Neural cell (in vitro differentiated cells): Measurements from ENCODE around the gene ARRB1. TPM values are rescaled to one million over a fixed set of nuclear protein-coding genes. Genes with fewer than 3 reads are reported as not detected.
"Not testable (repeated sequence)": the region's sequence is repeated elsewhere in the genome, so short reads cannot be mapped to it uniquely, and the experiment has no call there.

ENCODE experiments used
- H2AFZ ChIP-seq: fragments of 200-600, 300-800 bp; sonication (generic), shearing (Covaris generic); 2 replicates; pipeline ENCODE4 v1.6.0; 2014; ENCODE audit warnings: low read depth, mild to moderate bottlenecking, antibody characterized with exemption, low read length, moderate library complexity
- H3F3A ChIP-seq: fragments of 200-600 bp; shearing (Covaris generic); 2 replicates; pipeline ENCODE4 v1.6.1; 2016; ENCODE audit warnings: mild to moderate bottlenecking, moderate library complexity, mixed read lengths, antibody characterized with exemption, low read length; ENCODE audit not compliant: insufficient read depth, poor library complexity, severe bottlenecking
- H3K27ac ChIP-seq: fragments of 200-600, 300-800 bp; sonication (generic), shearing (Covaris generic); 2 replicates; pipeline ENCODE4 v1.5.1; 2014; ENCODE audit warnings: mild to moderate bottlenecking, low read length, moderate library complexity
- H3K27me3 ChIP-seq: fragments of 300-800, 200-600 bp; sonication (generic), shearing (Covaris generic); 2 replicates; pipeline ENCODE4 v1.6.0; 2014; ENCODE audit warnings: mild to moderate bottlenecking, low read depth, low read length, moderate library complexity; ENCODE audit not compliant: insufficient read depth
- H3K36me3 ChIP-seq: fragments of 300-800, 200-600 bp; sonication (generic), shearing (Covaris generic); 2 replicates; pipeline ENCODE4 v1.5.1; 2014; ENCODE audit warnings: mild to moderate bottlenecking, antibody characterized with exemption, low read length, moderate library complexity; ENCODE audit not compliant: insufficient read depth
- H3K4me2 ChIP-seq: fragments of 300-800, 200-600 bp; sonication (generic), shearing (Covaris generic); 2 replicates; pipeline ENCODE4 v1.6.0; 2014; ENCODE audit warnings: mild to moderate bottlenecking, low read length
- H3K4me3 ChIP-seq: fragments of 300-800, 200-600 bp; sonication (generic), shearing (Covaris generic); 2 replicates; pipeline ENCODE4 v1.5.1; 2014; ENCODE audit warnings: mild to moderate bottlenecking, low read length, moderate library complexity
- H3K79me2 ChIP-seq: fragments of 200-600 bp; shearing (Covaris generic); replicated peaks from 2 replicates; pipeline ENCODE4 v1.6.0; 2014; ENCODE audit warnings: mild to moderate bottlenecking, low read length, moderate library complexity; ENCODE audit not compliant: insufficient read depth
- H3K9ac ChIP-seq: fragments of 300-800, 200-600 bp; sonication (generic), shearing (Covaris generic); 2 replicates; pipeline ENCODE4 v1.6.1; 2016; ENCODE audit warnings: mild to moderate bottlenecking, low read length, mixed read lengths
- H3K9me2 ChIP-seq: fragments of 200-600 bp; shearing (Covaris generic); 2 replicates; pipeline ENCODE4 v1.6.1; 2016; ENCODE audit warnings: mild to moderate bottlenecking, low read length, mixed read lengths; ENCODE audit not compliant: insufficient read depth
- H3K9me3 ChIP-seq: fragments of 200-600, 300-800 bp; sonication (generic), shearing (Covaris generic); 2 replicates; pipeline ENCODE4 v1.6.1; 2016; ENCODE audit warnings: mild to moderate bottlenecking, mixed run types, low read length, moderate library complexity, mixed read lengths
- H4K20me1 ChIP-seq: fragments of 200-600 bp; shearing (Covaris generic); 2 replicates; pipeline ENCODE4 v1.6.1; 2016; ENCODE audit warnings: mild to moderate bottlenecking, mixed run types; ENCODE audit not compliant: insufficient read depth
- EP300 ChIP-seq: fragments of 450-650 bp; conservative IDR thresholded peaks from 2 replicates; pipeline ENCODE4 v1.6.1; 2014; ENCODE audit warnings: antibody characterized with exemption, mild to moderate bottlenecking, moderate library complexity; ENCODE audit not compliant: poor library complexity, severe bottlenecking
- EZH2 ChIP-seq: fragments of 200-600, 300-800 bp; shearing (Covaris generic), sonication (generic); IDR thresholded peaks from 2 replicates; pipeline ENCODE4 v1.6.1; 2014; ENCODE audit warnings: antibody characterized with exemption, low read length, borderline replicate concordance, mild to moderate bottlenecking; ENCODE audit not compliant: insufficient read depth, poor library complexity, severe bottlenecking
- MXI1 ChIP-seq: fragments of 450-650 bp; conservative IDR thresholded peaks from 2 replicates; pipeline ENCODE4 v1.6.1; 2014; ENCODE audit warnings: antibody characterized with exemption, mild to moderate bottlenecking; ENCODE audit not compliant: poor library complexity, severe bottlenecking
- POLR2AphosphoS5 ChIP-seq: IDR thresholded peaks from 2 replicates; pipeline ENCODE4 v1.6.1; 2012
- RAD21 ChIP-seq: fragments of 450-650 bp; conservative IDR thresholded peaks from 2 replicates; pipeline ENCODE4 v1.6.1; 2014; ENCODE audit warnings: antibody characterized with exemption, mild to moderate bottlenecking, moderate library complexity
- SMC3 ChIP-seq: fragments of 450-650 bp; conservative IDR thresholded peaks from 2 replicates; pipeline ENCODE4 v1.6.1; 2014; ENCODE audit warnings: antibody characterized with exemption, mild to moderate bottlenecking, moderate library complexity; ENCODE audit not compliant: poor library complexity
- TAF1 ChIP-seq: IDR thresholded peaks from 2 replicates; pipeline ENCODE4 v1.6.1; 2012; ENCODE audit warnings: low read depth
- polyA plus RNA-seq: library from polyadenylated mRNA; depleted of rRNA; stranded (reverse); fragments of >200 nt; gene quantifications from 2 replicates; pipeline ENCODE4 v1.2.3, GENCODE V29; 2014
- TF ChIP-seq, protein P1 (sequence below): fragments of 450-650 bp; IDR thresholded peaks from 2 replicates; pipeline ENCODE4 v1.5.1; 2014; ENCODE audit warnings: antibody characterized with exemption, mild to moderate bottlenecking, moderate library complexity; ENCODE audit not compliant: poor library complexity, severe bottlenecking
- TF ChIP-seq, protein P2 (sequence below): IDR thresholded peaks from 2 replicates; pipeline ENCODE4 v1.6.1; 2012; ENCODE audit warnings: borderline replicate concordance

ARRB1 gene
- polyA plus RNA-seq, 1 donor from 2014 or later = 5.7 TPM

DNA sequence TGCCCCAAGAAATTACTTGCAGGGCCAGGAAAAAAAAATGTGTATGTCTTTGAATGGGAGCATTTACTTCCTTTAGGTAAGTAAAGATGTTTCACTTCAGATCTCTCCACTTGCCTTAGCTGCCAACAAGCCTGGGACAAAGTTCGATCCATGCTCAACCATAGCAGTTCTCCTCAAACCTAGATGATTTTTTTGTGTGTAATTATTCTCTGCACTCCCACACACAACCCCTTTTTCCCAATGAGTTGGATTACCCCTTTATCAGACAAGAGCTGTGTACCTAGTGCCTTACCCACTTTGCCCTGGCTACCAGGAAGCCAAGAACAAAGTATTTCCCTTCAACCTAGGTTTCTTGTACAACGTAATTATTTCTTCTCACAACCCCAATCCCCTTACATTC is 75.3 kb downstream of the ARRB1 start:
- Histone ChIP-seq H3K27me3 (no peaks in the 10 kb centered on the region), H3K9me2 (no peaks in the 10 kb centered on the region), H2AFZ (no peak overlapping the region), H3F3A (no peaks in the 10 kb centered on the region), H4K20me1 (no peaks in the 10 kb centered on the region), H3K36me3 (no peaks in the 10 kb centered on the region), H3K9me3 (no peaks in the 10 kb centered on the region), H3K9ac (no peak overlapping the region), H3K4me3 (no peak overlapping the region), H3K4me2 (no peak overlapping the region), H3K27ac (no peak overlapping the region), H3K79me2 (no peaks in the 10 kb centered on the region)
- TF ChIP-seq, protein P1, sequence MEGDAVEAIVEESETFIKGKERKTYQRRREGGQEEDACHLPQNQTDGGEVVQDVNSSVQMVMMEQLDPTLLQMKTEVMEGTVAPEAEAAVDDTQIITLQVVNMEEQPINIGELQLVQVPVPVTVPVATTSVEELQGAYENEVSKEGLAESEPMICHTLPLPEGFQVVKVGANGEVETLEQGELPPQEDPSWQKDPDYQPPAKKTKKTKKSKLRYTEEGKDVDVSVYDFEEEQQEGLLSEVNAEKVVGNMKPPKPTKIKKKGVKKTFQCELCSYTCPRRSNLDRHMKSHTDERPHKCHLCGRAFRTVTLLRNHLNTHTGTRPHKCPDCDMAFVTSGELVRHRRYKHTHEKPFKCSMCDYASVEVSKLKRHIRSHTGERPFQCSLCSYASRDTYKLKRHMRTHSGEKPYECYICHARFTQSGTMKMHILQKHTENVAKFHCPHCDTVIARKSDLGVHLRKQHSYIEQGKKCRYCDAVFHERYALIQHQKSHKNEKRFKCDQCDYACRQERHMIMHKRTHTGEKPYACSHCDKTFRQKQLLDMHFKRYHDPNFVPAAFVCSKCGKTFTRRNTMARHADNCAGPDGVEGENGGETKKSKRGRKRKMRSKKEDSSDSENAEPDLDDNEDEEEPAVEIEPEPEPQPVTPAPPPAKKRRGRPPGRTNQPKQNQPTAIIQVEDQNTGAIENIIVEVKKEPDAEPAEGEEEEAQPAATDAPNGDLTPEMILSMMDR = no peak
- TF ChIP-seq, protein P2, sequence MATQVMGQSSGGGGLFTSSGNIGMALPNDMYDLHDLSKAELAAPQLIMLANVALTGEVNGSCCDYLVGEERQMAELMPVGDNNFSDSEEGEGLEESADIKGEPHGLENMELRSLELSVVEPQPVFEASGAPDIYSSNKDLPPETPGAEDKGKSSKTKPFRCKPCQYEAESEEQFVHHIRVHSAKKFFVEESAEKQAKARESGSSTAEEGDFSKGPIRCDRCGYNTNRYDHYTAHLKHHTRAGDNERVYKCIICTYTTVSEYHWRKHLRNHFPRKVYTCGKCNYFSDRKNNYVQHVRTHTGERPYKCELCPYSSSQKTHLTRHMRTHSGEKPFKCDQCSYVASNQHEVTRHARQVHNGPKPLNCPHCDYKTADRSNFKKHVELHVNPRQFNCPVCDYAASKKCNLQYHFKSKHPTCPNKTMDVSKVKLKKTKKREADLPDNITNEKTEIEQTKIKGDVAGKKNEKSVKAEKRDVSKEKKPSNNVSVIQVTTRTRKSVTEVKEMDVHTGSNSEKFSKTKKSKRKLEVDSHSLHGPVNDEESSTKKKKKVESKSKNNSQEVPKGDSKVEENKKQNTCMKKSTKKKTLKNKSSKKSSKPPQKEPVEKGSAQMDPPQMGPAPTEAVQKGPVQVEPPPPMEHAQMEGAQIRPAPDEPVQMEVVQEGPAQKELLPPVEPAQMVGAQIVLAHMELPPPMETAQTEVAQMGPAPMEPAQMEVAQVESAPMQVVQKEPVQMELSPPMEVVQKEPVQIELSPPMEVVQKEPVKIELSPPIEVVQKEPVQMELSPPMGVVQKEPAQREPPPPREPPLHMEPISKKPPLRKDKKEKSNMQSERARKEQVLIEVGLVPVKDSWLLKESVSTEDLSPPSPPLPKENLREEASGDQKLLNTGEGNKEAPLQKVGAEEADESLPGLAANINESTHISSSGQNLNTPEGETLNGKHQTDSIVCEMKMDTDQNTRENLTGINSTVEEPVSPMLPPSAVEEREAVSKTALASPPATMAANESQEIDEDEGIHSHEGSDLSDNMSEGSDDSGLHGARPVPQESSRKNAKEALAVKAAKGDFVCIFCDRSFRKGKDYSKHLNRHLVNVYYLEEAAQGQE = no peak
- TF ChIP-seq EP300 = no peak
- TF ChIP-seq POLR2AphosphoS5 = no peak
- no peak for TF ChIP-seq SMC3
- no peak for TF ChIP-seq RAD21
- TF ChIP-seq TAF1 = no peak
- TF ChIP-seq EZH2 = no peak
- TF ChIP-seq MXI1 = no peak

DNA sequence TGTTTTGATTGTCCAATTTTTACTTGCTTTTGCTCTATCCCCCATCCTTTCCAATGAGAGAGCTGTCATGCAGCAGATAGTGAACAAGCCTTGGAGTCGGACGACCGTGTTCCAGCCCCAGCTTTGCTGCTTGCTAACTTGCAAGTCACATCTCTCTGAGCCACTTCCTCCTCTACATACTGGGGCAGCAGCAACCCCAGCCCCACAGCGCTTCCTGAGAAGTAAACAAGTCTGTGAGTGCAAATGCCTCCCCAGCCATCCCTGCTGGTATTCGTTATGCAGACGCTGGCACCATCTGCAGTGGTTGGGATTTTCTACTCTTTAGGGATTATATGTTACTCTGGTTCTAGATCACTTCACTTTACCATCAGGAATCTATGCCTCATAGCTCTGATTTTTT is 75.9 kb downstream of the ARRB1 start:
- H4K20me1 ChIP-seq = no peaks in the 10 kb centered on the region
- H3K9ac ChIP-seq = no peak overlapping the region
- H3K27me3 ChIP-seq = no peaks in the 10 kb centered on the region
- H3K9me3 ChIP-seq = no peaks in the 10 kb centered on the region
- H2AFZ ChIP-seq = no peak overlapping the region
- no peak overlapping the region for H3K4me2 ChIP-seq
- no peaks in the 10 kb centered on the region for H3F3A ChIP-seq
- no peak overlapping the region for H3K27ac ChIP-seq
- no peak overlapping the region for H3K4me3 ChIP-seq
- no peaks in the 10 kb centered on the region for H3K79me2 ChIP-seq
- TF ChIP-seq, protein P1 = no peak
- no peak for TF ChIP-seq SMC3
- TF ChIP-seq POLR2AphosphoS5 = no peak
- no peak for TF ChIP-seq MXI1
- no peak for TF ChIP-seq RAD21
- no peak for TF ChIP-seq EZH2
- TF ChIP-seq, protein P2 = no peak
- TF ChIP-seq EP300 = no peak
- TF ChIP-seq TAF1 = no peak
- no peaks in the 10 kb centered on the region for H3K36me3 ChIP-seq
- no peaks in the 10 kb centered on the region for H3K9me2 ChIP-seq

DNA sequence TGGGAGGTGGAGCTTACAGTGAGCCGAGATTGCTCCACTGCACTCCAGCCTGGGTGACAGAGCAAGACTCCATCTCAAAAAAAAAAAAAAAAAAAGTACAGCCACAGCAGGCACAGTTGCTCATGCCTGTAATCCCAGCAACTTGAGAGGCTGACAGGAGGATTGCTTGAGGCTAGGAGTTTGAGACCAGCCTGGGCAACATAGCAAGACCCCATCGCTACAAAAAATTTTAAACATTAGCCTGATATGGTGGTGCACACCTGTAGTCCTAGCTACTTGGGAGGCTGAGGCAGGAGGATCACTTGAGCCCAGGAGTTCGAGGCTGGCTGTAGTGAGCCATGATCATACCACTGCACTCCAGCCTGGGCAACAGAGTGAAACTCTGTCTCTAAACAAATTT is 76.7 kb downstream of the ARRB1 start:
- H3K79me2 ChIP-seq = not testable (repeated sequence)

More for the DNA sequence above, 76.7 kb downstream of the ARRB1 start:
- not testable (repeated sequence) for H3K9ac ChIP-seq, H3K4me3 ChIP-seq, H3F3A ChIP-seq, H3K9me2 ChIP-seq, H3K36me3 ChIP-seq, H3K27me3 ChIP-seq, H2AFZ ChIP-seq, H3K9me3 ChIP-seq, H4K20me1 ChIP-seq, H3K27ac ChIP-seq, H3K4me2 ChIP-seq
